ENCODE results near the gene EXOSC10.

- TF ChIP-seq, protein P1, sequence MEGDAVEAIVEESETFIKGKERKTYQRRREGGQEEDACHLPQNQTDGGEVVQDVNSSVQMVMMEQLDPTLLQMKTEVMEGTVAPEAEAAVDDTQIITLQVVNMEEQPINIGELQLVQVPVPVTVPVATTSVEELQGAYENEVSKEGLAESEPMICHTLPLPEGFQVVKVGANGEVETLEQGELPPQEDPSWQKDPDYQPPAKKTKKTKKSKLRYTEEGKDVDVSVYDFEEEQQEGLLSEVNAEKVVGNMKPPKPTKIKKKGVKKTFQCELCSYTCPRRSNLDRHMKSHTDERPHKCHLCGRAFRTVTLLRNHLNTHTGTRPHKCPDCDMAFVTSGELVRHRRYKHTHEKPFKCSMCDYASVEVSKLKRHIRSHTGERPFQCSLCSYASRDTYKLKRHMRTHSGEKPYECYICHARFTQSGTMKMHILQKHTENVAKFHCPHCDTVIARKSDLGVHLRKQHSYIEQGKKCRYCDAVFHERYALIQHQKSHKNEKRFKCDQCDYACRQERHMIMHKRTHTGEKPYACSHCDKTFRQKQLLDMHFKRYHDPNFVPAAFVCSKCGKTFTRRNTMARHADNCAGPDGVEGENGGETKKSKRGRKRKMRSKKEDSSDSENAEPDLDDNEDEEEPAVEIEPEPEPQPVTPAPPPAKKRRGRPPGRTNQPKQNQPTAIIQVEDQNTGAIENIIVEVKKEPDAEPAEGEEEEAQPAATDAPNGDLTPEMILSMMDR (IDR thresholded peaks at IDR 0.05 in 8 of 11, conservative IDR thresholded peaks at IDR 0.05 in 3 of 11), result no peak
- TF ChIP-seq POLR2A (IDR thresholded peaks at IDR 0.05), result no peak
Measured at GRCh38 chr1:11059155-11059967, 40.3 kb downstream of the EXOSC10 start.

All from spleen (tissue), 7 donors.